IMR-90 (cell line): ENCODE results near the gene NTMT1. TPM values are rescaled to one million over a fixed set of nuclear protein-coding genes. Genes with fewer than 3 reads are reported as not detected.

ENCODE experiments used
- ATAC-seq: fragments of 200-7000 bp; cut with Tn5 transposase; 2 replicates; pipeline ENCODE4 v1.9.1; 2020; ENCODE audit warnings: low read depth, mild to moderate bottlenecking, moderate library complexity
- BruUV-seq: library from RNA; stranded (reverse); fragments of 400-500 nt; replicated peaks from 2 replicates; lab custom pipeline; 2021; lab: Mats Ljungman, UMichigan
- CTCF ChIA-PET: fragments of 300-600 bp; formaldehyde crosslinking; extraction: SDS; loops from one replicate; lab custom pipeline; 2021; ENCODE audit warnings: antibody characterized with exemption; lab: Yijun Ruan, JAX
- POLR2A ChIA-PET: fragments of 300-600 bp; sonication (Branson Sonifier 250); formaldehyde crosslinking; loops from one replicate; lab custom pipeline; 2022; ENCODE audit warnings: antibody characterized with exemption; ENCODE audit not compliant: unreplicated experiment; lab: Charles Lee
- DNase-seq: peaks from one replicate; pipeline ENCODE4 v3.0.0; 2013
- H2AFZ ChIP-seq: replicated peaks from 2 replicates; pipeline ENCODE3; 2013; ENCODE audit warnings: low read length, mild to moderate bottlenecking; ENCODE audit not compliant: poor library complexity
- H2AK5ac ChIP-seq: 2 replicates; pipeline ENCODE4 v1.6.1; 2013; ENCODE audit warnings: low read depth, low read length, inconsistent platforms
- H2AK9ac ChIP-seq: replicated peaks from 2 replicates; pipeline ENCODE3; 2013; ENCODE audit warnings: mild to moderate bottlenecking, low read depth, low read length, moderate library complexity; ENCODE audit not compliant: poor library complexity
- H2BK120ac ChIP-seq: 2 replicates; pipeline ENCODE4 v1.6.1; 2013; ENCODE audit warnings: low read depth, low read length, inconsistent platforms
- H2BK15ac ChIP-seq: 3 replicates; pipeline ENCODE4 v1.6.1; 2013; ENCODE audit warnings: low read depth, low read length, inconsistent platforms
- H2BK20ac ChIP-seq: 2 replicates; pipeline ENCODE4 v1.6.1; 2013; ENCODE audit warnings: low read depth, mild to moderate bottlenecking, inconsistent platforms, low read length, moderate library complexity
- H2BK5ac ChIP-seq: 2 replicates; pipeline ENCODE4 v1.6.1; 2013; ENCODE audit warnings: mild to moderate bottlenecking, low read depth, low read length, inconsistent platforms; ENCODE audit not compliant: poor library complexity, severe bottlenecking
- H3K14ac ChIP-seq: replicated peaks from 2 replicates; pipeline ENCODE4 v1.6.1; 2013; ENCODE audit warnings: low read depth, low read length, inconsistent platforms
- H3K18ac ChIP-seq: 2 replicates; pipeline ENCODE4 v1.6.1; 2013; ENCODE audit warnings: low read depth, low read length, control low read depth
- H3K23ac ChIP-seq: 2 replicates; pipeline ENCODE4 v1.6.1; 2013; ENCODE audit warnings: low read depth, low read length, inconsistent platforms
- H3K27ac ChIP-seq: 2 replicates; pipeline ENCODE4 v1.5.1; 2013; ENCODE audit warnings: mild to moderate bottlenecking, control low read depth, low read length; ENCODE audit not compliant: insufficient read depth
- H3K27me3 ChIP-seq: 2 replicates; pipeline ENCODE4 v1.6.1; 2013; ENCODE audit warnings: low read length; ENCODE audit not compliant: control insufficient read depth, insufficient read depth
- H3K36me3 ChIP-seq: 2 replicates; pipeline ENCODE4 v1.6.1; 2013; ENCODE audit warnings: low read length, mixed read lengths; ENCODE audit not compliant: control insufficient read depth, insufficient read depth
- H3K4ac ChIP-seq: 2 replicates; pipeline ENCODE4 v1.6.1; 2013; ENCODE audit warnings: low read depth, low read length, inconsistent platforms
- H3K4me1 ChIP-seq: 2 replicates; pipeline ENCODE4 v1.6.1; 2013; ENCODE audit warnings: low read length, mixed read lengths; ENCODE audit not compliant: control insufficient read depth, insufficient read depth
- H3K4me2 ChIP-seq: 2 replicates; pipeline ENCODE4 v1.6.1; 2013; ENCODE audit warnings: low read depth, mild to moderate bottlenecking, control low read depth, low read length, moderate library complexity
- H3K4me3 ChIP-seq: 2 replicates; pipeline ENCODE4 v1.5.1; 2013; ENCODE audit warnings: low read depth, mild to moderate bottlenecking, control low read depth, low read length, moderate library complexity; ENCODE audit not compliant: insufficient read depth
- H3K56ac ChIP-seq: 2 replicates; pipeline ENCODE4 v1.6.1; 2013; ENCODE audit warnings: low read length, inconsistent platforms; ENCODE audit not compliant: insufficient read depth; ENCODE audit errors: extremely low read depth
- H3K79me1 ChIP-seq, 2 experiments: 2 replicates each; pipeline ENCODE4 v1.6.1; 2013; ENCODE audit warnings: low read length in 2 of 2, inconsistent platforms in 1 of 2, low read depth in 1 of 2
- H3K9ac ChIP-seq: 2 replicates; pipeline ENCODE4 v1.6.1; 2013; ENCODE audit warnings: low read depth, low read length, control low read depth
- H3K9me1 ChIP-seq: 2 replicates; pipeline ENCODE4 v1.6.1; 2013; ENCODE audit warnings: low read length, inconsistent platforms; ENCODE audit not compliant: insufficient read depth
- H3K9me3 ChIP-seq: 2 replicates; pipeline ENCODE4 v1.6.1; 2013; ENCODE audit warnings: low read length; ENCODE audit not compliant: control insufficient read depth, insufficient read depth
- H4K20me1 ChIP-seq: 2 replicates; pipeline ENCODE4 v1.6.1; 2013; ENCODE audit warnings: low read length, inconsistent platforms; ENCODE audit not compliant: insufficient read depth
- H4K5ac ChIP-seq: 2 replicates; pipeline ENCODE4 v1.6.1; 2013; ENCODE audit warnings: mild to moderate bottlenecking, low read depth, low read length, control low read depth
- H4K8ac ChIP-seq, 2 experiments: 2 replicates each; pipeline ENCODE4 v1.6.1; 2013; ENCODE audit warnings: low read depth in 2 of 2, low read length in 2 of 2, control low read depth in 1 of 2, inconsistent platforms in 1 of 2
- H4K91ac ChIP-seq: 2 replicates; pipeline ENCODE4 v1.6.1; 2013; ENCODE audit warnings: low read depth, low read length, inconsistent platforms; ENCODE audit not compliant: insufficient read depth
- CEBPB ChIP-seq: IDR thresholded peaks from 2 replicates; pipeline ENCODE4 v1.6.1; 2012; ENCODE audit warnings: low read depth, low read length, improper control_type of control experiment
- CHD1 ChIP-seq: IDR thresholded peaks from 2 replicates; pipeline ENCODE4 v1.6.1; 2012; ENCODE audit warnings: low read depth, low read length, improper control_type of control experiment
- FOS ChIP-seq: fragments of 150-350 bp; IDR thresholded peaks from 2 replicates; pipeline ENCODE4 v1.6.1; 2016; ENCODE audit warnings: low read depth, low read length
- MAFK ChIP-seq: IDR thresholded peaks from 2 replicates; pipeline ENCODE4 v1.6.1; 2012; ENCODE audit warnings: low read depth, low read length, improper control_type of control experiment
- MAZ ChIP-seq: IDR thresholded peaks from 2 replicates; pipeline ENCODE4 v1.6.1; 2012; ENCODE audit warnings: low read depth, mild to moderate bottlenecking, low read length, improper control_type of control experiment, moderate library complexity, borderline replicate concordance
- MXI1 ChIP-seq: IDR thresholded peaks from 2 replicates; pipeline ENCODE4 v1.6.1; 2012; ENCODE audit warnings: low read depth, mild to moderate bottlenecking, low read length, moderate library complexity, borderline replicate concordance
- NFE2L2 ChIP-seq: fragments of 150-350 bp; IDR thresholded peaks from 2 replicates; pipeline ENCODE4 v1.6.1; 2016; ENCODE audit warnings: low read depth, mild to moderate bottlenecking, low read length
- POLR2A ChIP-seq: IDR thresholded peaks from 2 replicates; pipeline ENCODE4 v1.6.1; 2012; ENCODE audit warnings: mild to moderate bottlenecking, low read depth, low read length
- RCOR1 ChIP-seq: IDR thresholded peaks from 2 replicates; pipeline ENCODE4 v1.6.1; 2012; ENCODE audit warnings: mild to moderate bottlenecking, low read length, improper control_type of control experiment; ENCODE audit not compliant: insufficient replicate concordance
- RFX5 ChIP-seq: IDR thresholded peaks from 2 replicates; pipeline ENCODE4 v1.8.0; 2012; ENCODE audit warnings: low read depth, mild to moderate bottlenecking, low read length, moderate library complexity
- SMC3 ChIP-seq: fragments of 150-350 bp; IDR thresholded peaks from 2 replicates; pipeline ENCODE4 v1.6.1; 2016; ENCODE audit warnings: low read depth, mild to moderate bottlenecking, antibody characterized with exemption, low read length, moderate library complexity
- USF2 ChIP-seq: fragments of 150-350 bp; IDR thresholded peaks from 2 replicates; pipeline ENCODE4 v1.6.1; 2017; ENCODE audit warnings: mild to moderate bottlenecking, antibody characterized with exemption, low read length, low read depth
- WGBS, 2 experiments: methylation state at CpG; one replicate each; pipeline versions ENCODE4 v1.1.5 to v1.1.7; 2013; ENCODE audit warnings: missing lambda C conversion rate in 2 of 2; ENCODE audit not compliant: insufficient read length in 1 of 2; ENCODE audit errors: extremely low coverage in 2 of 2; 5-methylcytosine and 5-hydroxymethylcytosine counted together
- dilution Hi-C: fragments of 300-500 bp; cut with HindIII; formaldehyde crosslinking; loops from one replicate; pipeline ENCODE4 v1.14.3; 2018; ENCODE audit warnings: low sequenced_read_pairs; ENCODE audit not compliant: unreplicated experiment
- in situ Hi-C: fragments of 300-500 bp; cut with MboI; formaldehyde crosslinking; loops from 3 replicates; pipeline ENCODE4 v1.14.3; 2019; ENCODE audit warnings: low sequenced_read_pairs, inconsistent platforms, mixed read lengths
- intact Hi-C: fragments of 100-400 bp; cut with micrococcal nuclease; formaldehyde crosslinking; loops from 2 replicates; pipeline ENCODE4 v1.10.0; 2022
- polyA plus RNA-seq, 3 experiments: library from polyadenylated mRNA; depleted of rRNA; stranded (reverse); fragments of >200 nt; gene quantifications; 2 replicates each; pipeline ENCODE4 v1.2.3, GENCODE V29; 2012; ENCODE audit warnings: low replicate concordance in 1 of 3
- total RNA-seq: library from RNA; depleted of rRNA; stranded (reverse); fragments of >200 nt; gene quantifications from 2 replicates; pipeline ENCODE4 v1.2.3, GENCODE V29; 2012
- TF ChIP-seq, protein P1 (sequence below): conservative IDR thresholded peaks from 2 replicates; pipeline ENCODE4 v1.5.1; 2012; ENCODE audit warnings: mild to moderate bottlenecking, low read depth, low read length, improper control_type of control experiment
- TF ChIP-seq, protein P2 (sequence below): fragments of 150-350 bp; IDR thresholded peaks from 2 replicates; pipeline ENCODE4 v1.6.1; 2016; ENCODE audit warnings: low read depth, mild to moderate bottlenecking, low read length, moderate library complexity, borderline replicate concordance

NTMT1 gene
- total and polyA plus RNA-seq, 2 of the 4 experiments (the other 2 are of a cell fraction): 68.1 to 88.1 TPM

- Histone ChIP-seq H3K4me1 (peaks cover 40% of the 10 kb centered on the region), H2AFZ (no peak overlapping the region), H3K9ac (no peak overlapping the region), H3K56ac (no peak overlapping the region), H3K18ac (no peak overlapping the region), H2BK20ac (no peak overlapping the region), H4K5ac (no peak overlapping the region), H4K91ac (no peak overlapping the region), H3K9me3 (no peaks in the 10 kb centered on the region), H3K4me2 (no peak overlapping the region), H2BK120ac (no peak overlapping the region), H3K27ac (0 out of 2 replicates have a peak overlapping the region, but pooled peaks have one; percentile 2), H3K79me1 (peaks cover 16 to 83% of the 10 kb centered on the region in 2 experiments), H3K23ac (peak overlapping the region; percentile 24; the same call in 1 of the 2 replicates), H3K14ac (no peak overlapping the region), H3K4ac (peak overlapping the region; percentile 32; the same call in 1 of the 2 replicates), H2BK5ac (peak overlapping the region; percentile 27), H2AK9ac (peak overlapping the region; percentile 67), H3K36me3 (peaks cover 44% of the 10 kb centered on the region), H3K9me1 (peaks cover 41% of the 10 kb centered on the region), H4K8ac (no peak overlapping the region), H2AK5ac (peak overlapping the region; percentile 76), H2BK15ac (no peak overlapping the region), H3K27me3 (no peaks in the 10 kb centered on the region), H3K4me3 (no peak overlapping the region), H4K20me1 (peaks cover 92% of the 10 kb centered on the region)
- in situ Hi-C loops: no loop called here
- TF ChIP-seq RFX5 (no peak), MXI1 (no peak), POLR2A (no peak), CHD1 (no peak), USF2 (no peak), RCOR1 (no peak), NFE2L2 (no peak), MAZ (no peak), FOS (no peak), SMC3 (no peak), MAFK (no peak), CEBPB (no peak)
- TF ChIP-seq, protein P1, sequence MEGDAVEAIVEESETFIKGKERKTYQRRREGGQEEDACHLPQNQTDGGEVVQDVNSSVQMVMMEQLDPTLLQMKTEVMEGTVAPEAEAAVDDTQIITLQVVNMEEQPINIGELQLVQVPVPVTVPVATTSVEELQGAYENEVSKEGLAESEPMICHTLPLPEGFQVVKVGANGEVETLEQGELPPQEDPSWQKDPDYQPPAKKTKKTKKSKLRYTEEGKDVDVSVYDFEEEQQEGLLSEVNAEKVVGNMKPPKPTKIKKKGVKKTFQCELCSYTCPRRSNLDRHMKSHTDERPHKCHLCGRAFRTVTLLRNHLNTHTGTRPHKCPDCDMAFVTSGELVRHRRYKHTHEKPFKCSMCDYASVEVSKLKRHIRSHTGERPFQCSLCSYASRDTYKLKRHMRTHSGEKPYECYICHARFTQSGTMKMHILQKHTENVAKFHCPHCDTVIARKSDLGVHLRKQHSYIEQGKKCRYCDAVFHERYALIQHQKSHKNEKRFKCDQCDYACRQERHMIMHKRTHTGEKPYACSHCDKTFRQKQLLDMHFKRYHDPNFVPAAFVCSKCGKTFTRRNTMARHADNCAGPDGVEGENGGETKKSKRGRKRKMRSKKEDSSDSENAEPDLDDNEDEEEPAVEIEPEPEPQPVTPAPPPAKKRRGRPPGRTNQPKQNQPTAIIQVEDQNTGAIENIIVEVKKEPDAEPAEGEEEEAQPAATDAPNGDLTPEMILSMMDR: no peak
- TF ChIP-seq, protein P2, sequence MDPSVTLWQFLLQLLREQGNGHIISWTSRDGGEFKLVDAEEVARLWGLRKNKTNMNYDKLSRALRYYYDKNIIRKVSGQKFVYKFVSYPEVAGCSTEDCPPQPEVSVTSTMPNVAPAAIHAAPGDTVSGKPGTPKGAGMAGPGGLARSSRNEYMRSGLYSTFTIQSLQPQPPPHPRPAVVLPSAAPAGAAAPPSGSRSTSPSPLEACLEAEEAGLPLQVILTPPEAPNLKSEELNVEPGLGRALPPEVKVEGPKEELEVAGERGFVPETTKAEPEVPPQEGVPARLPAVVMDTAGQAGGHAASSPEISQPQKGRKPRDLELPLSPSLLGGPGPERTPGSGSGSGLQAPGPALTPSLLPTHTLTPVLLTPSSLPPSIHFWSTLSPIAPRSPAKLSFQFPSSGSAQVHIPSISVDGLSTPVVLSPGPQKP: no peak
- ChIA-PET POLR2A (no interaction called here), CTCF (no interaction called here)
- WGBS, 2 experiments: 56% methylated on average over 3 of the region's 19 CpGs; no CpG with 5 or more reads in 1 of the 2 experiments
- dilution Hi-C loops: no loop called here
- DNase-seq (no peak), ATAC-seq (no peak)
- no TSS peak for BruUV-seq
- intact Hi-C loops: no loop called here
Measured at GRCh38 chr9:129631674-129632129, 5.7 kb downstream of the NTMT1 start.
